ENCODE measurements around the gene KIRREL3.

KIRREL3 gene

DNA sequence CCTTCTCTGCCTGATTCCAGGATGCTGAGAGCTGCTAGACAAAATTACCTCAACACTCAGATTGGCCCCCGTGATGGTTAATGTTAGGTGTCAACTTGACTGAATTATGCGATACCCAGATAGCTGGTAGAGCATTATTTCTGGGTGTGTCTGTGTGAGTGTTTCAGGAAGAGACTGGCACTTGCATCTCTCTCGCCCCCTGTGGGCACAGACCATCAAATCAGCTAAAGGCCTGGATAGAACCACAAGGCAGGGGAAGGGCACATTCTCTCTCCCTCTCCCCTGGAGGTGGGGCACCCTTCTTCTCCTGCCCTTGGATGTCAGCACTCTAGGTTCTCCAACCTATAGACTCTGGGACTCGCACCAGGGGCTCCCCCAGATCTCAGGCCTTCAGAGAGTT is 79.7 kb downstream of the KIRREL3 start:
- no peak for DNase-seq (ENCODE audit: low read depth in 1 of 2, low spot score in 1 of 2)
- H3K27ac ChIP-seq (replicated peaks) = no peak overlapping the region
- no peak overlapping the region for H3K4me3 ChIP-seq (replicated peaks; ENCODE audit: insufficient read depth, low read length)
- no peaks in the 10 kb centered on the region for H3K27me3 ChIP-seq (ENCODE audit: insufficient read depth, poor library complexity, severe bottlenecking)
- TF ChIP-seq, protein P1, sequence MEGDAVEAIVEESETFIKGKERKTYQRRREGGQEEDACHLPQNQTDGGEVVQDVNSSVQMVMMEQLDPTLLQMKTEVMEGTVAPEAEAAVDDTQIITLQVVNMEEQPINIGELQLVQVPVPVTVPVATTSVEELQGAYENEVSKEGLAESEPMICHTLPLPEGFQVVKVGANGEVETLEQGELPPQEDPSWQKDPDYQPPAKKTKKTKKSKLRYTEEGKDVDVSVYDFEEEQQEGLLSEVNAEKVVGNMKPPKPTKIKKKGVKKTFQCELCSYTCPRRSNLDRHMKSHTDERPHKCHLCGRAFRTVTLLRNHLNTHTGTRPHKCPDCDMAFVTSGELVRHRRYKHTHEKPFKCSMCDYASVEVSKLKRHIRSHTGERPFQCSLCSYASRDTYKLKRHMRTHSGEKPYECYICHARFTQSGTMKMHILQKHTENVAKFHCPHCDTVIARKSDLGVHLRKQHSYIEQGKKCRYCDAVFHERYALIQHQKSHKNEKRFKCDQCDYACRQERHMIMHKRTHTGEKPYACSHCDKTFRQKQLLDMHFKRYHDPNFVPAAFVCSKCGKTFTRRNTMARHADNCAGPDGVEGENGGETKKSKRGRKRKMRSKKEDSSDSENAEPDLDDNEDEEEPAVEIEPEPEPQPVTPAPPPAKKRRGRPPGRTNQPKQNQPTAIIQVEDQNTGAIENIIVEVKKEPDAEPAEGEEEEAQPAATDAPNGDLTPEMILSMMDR (IDR thresholded peaks at IDR 0.05; ENCODE audit: insufficient read depth, low read length) = no peak
- TF ChIP-seq GABPA (IDR thresholded peaks at IDR 0.05; ENCODE audit: low read depth) = no peak
- TF ChIP-seq, protein P2, sequence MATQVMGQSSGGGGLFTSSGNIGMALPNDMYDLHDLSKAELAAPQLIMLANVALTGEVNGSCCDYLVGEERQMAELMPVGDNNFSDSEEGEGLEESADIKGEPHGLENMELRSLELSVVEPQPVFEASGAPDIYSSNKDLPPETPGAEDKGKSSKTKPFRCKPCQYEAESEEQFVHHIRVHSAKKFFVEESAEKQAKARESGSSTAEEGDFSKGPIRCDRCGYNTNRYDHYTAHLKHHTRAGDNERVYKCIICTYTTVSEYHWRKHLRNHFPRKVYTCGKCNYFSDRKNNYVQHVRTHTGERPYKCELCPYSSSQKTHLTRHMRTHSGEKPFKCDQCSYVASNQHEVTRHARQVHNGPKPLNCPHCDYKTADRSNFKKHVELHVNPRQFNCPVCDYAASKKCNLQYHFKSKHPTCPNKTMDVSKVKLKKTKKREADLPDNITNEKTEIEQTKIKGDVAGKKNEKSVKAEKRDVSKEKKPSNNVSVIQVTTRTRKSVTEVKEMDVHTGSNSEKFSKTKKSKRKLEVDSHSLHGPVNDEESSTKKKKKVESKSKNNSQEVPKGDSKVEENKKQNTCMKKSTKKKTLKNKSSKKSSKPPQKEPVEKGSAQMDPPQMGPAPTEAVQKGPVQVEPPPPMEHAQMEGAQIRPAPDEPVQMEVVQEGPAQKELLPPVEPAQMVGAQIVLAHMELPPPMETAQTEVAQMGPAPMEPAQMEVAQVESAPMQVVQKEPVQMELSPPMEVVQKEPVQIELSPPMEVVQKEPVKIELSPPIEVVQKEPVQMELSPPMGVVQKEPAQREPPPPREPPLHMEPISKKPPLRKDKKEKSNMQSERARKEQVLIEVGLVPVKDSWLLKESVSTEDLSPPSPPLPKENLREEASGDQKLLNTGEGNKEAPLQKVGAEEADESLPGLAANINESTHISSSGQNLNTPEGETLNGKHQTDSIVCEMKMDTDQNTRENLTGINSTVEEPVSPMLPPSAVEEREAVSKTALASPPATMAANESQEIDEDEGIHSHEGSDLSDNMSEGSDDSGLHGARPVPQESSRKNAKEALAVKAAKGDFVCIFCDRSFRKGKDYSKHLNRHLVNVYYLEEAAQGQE (IDR thresholded peaks at IDR 0.05; ENCODE audit: insufficient replicate concordance, low read depth) = no peak
- no peak for TF ChIP-seq POLR2AphosphoS5 (IDR thresholded peaks at IDR 0.05; ENCODE audit: low read depth)
- TF ChIP-seq SPI1 (IDR thresholded peaks at IDR 0.05; ENCODE audit: borderline replicate concordance, low read depth) = no peak

DNA sequence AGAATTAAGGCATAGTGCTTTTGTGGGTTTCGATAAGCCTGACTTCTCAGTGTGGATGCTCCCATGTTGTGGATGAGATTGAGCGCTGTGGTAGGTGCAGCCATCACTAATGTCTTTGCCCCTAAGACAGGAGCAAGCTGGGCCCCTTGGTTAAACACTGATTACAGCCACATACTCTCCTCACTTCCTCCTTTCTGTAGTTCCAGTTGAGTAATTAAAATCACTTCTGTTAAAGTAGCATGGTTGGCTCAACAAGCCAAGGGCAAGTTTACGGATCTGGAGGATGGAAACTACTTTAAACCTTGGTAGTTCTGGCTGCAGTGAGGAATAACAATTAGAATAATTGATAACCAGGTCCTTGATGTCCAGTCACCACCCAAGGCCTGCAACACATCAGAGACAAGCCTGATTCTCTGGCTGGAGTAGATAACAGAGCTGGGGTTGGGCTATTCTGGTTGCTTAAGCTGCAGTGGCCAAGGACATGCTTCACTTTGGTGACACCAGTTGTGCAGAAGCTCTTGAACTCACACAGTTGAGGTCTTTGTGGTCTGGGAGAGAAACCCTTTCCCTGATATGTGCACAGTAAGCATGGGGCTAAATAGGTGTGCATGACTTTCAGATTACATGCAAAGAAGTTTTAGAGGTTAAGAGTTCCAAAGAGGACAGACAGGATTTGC is 81.3 kb downstream of the KIRREL3 start:
- Histone ChIP-seq H3K27ac (replicated peaks) (no peak overlapping the region), H3K27me3 (ENCODE audit: insufficient read depth, poor library complexity, severe bottlenecking) (no peaks in the 10 kb centered on the region), H3K4me3 (replicated peaks; ENCODE audit: insufficient read depth, low read length) (no peak overlapping the region)
- TF ChIP-seq POLR2AphosphoS5 (IDR thresholded peaks at IDR 0.05; ENCODE audit: low read depth) (no peak), SPI1 (IDR thresholded peaks at IDR 0.05; ENCODE audit: borderline replicate concordance, low read depth) (peak; percentile 77)
- no peak for DNase-seq (ENCODE audit: low read depth in 1 of 2, low spot score in 1 of 2)

DNA sequence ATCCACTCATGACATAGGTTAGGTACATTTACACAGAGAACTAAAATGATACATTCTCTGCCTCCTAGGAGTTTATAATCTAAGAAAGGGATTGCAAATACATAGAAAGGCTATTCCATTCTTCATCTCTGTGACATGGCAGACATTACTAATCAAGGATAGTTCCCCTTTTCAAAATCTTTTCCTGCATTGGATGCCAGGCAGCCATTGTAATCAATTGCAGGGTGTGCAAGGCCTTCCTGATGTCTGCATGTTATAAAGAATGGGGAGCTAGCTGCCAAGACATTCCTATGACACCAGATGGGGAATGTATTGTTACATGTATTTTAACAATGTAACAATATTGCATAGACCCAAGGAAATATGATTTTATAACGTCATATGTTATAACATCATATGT is 82.0 kb downstream of the KIRREL3 start:
- Histone ChIP-seq H3K4me3 (replicated peaks; ENCODE audit: insufficient read depth, low read length) (no peak overlapping the region), H3K27me3 (ENCODE audit: insufficient read depth, poor library complexity, severe bottlenecking) (no peaks in the 10 kb centered on the region), H3K27ac (replicated peaks) (no peak overlapping the region)
- DNase-seq (ENCODE audit: low read depth in 1 of 2, low spot score in 1 of 2) = no peak
- TF ChIP-seq GABPA (IDR thresholded peaks at IDR 0.05; ENCODE audit: low read depth) (no peak), POLR2AphosphoS5 (IDR thresholded peaks at IDR 0.05; ENCODE audit: low read depth) (no peak), SPI1 (IDR thresholded peaks at IDR 0.05; ENCODE audit: borderline replicate concordance, low read depth) (no peak)
- TF ChIP-seq, protein P1 (IDR thresholded peaks at IDR 0.05; ENCODE audit: insufficient read depth, low read length) = no peak
- TF ChIP-seq, protein P2 (IDR thresholded peaks at IDR 0.05; ENCODE audit: insufficient replicate concordance, low read depth) = no peak

DNA sequence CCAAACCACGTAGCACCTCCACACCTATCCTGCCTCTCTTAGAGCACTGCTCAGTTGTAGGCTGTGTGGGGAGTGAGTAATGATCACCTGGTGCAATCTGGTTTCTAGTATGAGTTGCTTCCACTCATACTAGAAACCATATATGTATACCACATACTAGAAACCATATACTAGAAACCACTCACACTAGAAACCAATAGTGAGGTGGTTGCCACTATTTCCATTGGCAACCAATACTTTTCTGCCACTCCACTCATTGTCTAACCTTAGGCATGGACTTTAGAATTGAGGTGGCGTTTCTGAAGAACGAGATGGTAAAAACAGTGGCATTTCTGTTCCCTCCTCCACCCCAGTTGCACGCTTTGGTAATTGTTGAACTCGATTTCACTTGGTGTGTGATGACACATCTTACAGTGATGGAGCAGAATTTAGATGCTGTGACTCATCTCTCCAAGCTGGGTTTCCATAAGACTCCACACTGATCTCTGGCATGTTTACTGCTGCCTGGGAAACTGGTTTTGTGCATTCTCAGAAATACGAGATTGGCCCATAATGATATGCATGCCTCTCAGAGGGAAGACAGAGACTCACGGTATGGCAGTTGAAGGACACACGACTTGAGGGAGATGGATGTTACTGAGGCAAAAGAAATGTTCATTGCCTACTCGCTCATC is 82.9 kb downstream of the KIRREL3 start:
- no peak overlapping the region for H3K27ac ChIP-seq (replicated peaks)
- TF ChIP-seq, protein P2 (IDR thresholded peaks at IDR 0.05; ENCODE audit: insufficient replicate concordance, low read depth) = no peak
- TF ChIP-seq POLR2AphosphoS5 (IDR thresholded peaks at IDR 0.05; ENCODE audit: low read depth) (no peak), SPI1 (IDR thresholded peaks at IDR 0.05; ENCODE audit: borderline replicate concordance, low read depth) (no peak)
- DNase-seq (ENCODE audit: low read depth in 1 of 2, low spot score in 1 of 2) = no peak
- H3K4me3 ChIP-seq (replicated peaks; ENCODE audit: insufficient read depth, low read length) = no peak overlapping the region
- H3K27me3 ChIP-seq (ENCODE audit: insufficient read depth, poor library complexity, severe bottlenecking) = no peaks in the 10 kb centered on the region

All from HL-60 (cell line).